Activated CD8-positive, alpha-beta memory T cell treated with anti-CD3 and anti-CD28 coated beads for 36 hours (primary cell): ENCODE data around the gene PLAC8. TPM values are rescaled to one million over a fixed set of nuclear protein-coding genes. Genes with fewer than 3 reads are reported as not detected.

Experiments used
- CTCF ChIA-PET: fragments of 350-600 bp; sonication (Branson Sonifier 250); formaldehyde crosslinking; loops from one replicate; lab custom pipeline; 2021; ENCODE audit warnings: antibody characterized with exemption; lab: Charles Lee
- POLR2A ChIA-PET: fragments of 350-600 bp; sonication (Branson Sonifier 250); formaldehyde crosslinking; loops from one replicate; lab custom pipeline; 2021; ENCODE audit warnings: antibody characterized with exemption; lab: Charles Lee
- total RNA-seq, 2 experiments: library from RNA; stranded (reverse); gene quantifications; one replicate each; pipeline ENCODE4 v1.2.3, GENCODE V29; 2021

PLAC8 gene
- total RNA-seq, 2 experiments from 2014 or later, result 14.0 to 14.5 TPM

GRCh38 chr4:83115000-83115399 lies 471 bp upstream of the PLAC8 start:
- POLR2A ChIA-PET, result no interaction called here
- CTCF ChIA-PET, result no interaction called here

DNA sequence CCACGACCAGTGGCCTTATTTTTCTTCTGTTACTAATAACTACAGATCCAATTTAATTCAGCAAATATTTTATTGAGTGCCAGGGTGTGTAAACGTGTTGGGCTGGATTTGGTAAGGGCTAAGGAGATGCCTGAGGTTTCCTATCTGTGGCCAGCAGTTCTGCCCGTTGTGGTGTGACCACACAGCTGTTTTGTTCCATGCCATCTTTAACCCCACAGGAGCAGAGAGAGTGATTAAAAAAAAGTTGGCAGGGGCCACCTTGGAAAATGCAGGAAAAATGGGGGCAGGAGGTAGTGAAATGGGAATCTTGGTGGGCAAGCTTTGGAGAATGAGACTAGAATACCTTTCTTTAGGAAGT lies 1.1 kb downstream of the PLAC8 start:
- ChIA-PET POLR2A (interaction anchor here (1.2 to 1.3 kb wide), 2 partner anchors 15 to 78 kb away, joined by 3 to 4 read pairs; partner anchors contain the start of gene COPS4), CTCF (interaction anchor here (1.0 to 1.4 kb wide), 3 partner anchors 39 to 244 kb away, joined by 3 to 5 read pairs (median 3); no protein-coding TSS in a partner anchor)

DNA sequence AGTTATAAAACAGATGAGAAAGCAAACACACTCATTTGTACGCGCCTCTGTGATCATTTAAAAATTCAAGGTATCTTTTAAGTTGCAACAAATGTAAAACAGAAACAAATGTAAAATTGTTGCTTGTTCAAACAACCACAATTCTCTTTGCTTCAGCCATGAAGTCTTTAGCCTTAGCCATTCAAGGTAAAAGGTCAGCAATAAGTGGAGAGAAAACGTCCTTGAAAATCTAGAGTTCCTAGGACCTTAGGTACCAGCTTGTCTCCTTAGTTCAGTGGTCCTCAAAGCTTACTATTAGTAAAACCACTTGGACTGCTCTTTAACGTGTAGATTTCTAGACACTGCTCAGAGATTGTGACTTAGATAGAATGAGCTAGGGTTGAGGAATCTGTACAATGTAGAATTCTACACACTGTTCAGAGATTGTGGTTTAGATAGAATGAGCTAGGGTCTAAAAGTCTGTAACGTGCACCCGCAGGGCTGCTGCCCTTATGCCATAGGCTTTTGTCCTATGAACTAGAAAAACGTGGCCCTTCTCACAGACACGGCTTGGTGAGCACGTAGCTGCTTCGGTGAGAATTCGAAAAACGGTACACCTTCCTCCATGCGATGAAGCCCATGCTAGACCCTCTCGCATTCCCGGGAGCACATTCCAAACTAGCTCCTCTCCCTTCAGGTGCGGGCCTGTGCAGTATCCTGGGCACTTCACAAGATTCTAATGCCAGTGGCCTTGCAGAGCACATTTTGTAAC lies 1.7 kb downstream of the PLAC8 start:
- ChIA-PET CTCF (interaction anchor here (0.9 to 1.4 kb wide), 5 partner anchors 24 to 244 kb away, joined by 3 to 5 read pairs (median 3); no protein-coding TSS in a partner anchor), POLR2A (interaction anchor here (0.9 to 1.3 kb wide), 3 partner anchors 14 to 244 kb away, joined by 3 to 4 read pairs (median 3); partner anchors contain the start of gene COPS4)

DNA sequence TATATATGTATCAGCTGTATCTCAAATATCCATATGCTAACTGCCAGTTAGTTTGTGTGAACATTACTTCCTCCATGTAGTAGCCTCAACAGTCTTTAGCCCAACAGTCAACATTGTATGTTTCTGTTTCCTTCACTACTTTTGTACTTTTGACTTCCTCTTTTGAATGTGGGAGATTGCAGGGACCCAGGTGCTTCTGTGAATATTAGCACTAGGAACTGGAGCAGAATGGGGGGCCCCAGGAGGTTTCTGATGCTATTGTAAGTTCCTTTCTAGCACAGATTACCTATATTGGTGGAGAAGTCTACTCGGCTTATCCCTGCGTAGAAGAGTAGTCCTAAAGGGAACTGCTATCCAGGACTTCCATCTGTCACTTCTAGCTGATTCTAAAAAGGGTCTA lies 2.3 kb downstream of the PLAC8 start:
- CTCF ChIA-PET, result interaction anchor here (0.9 to 1.1 kb wide), 3 partner anchors 23 to 209 kb away, joined by 3 read pairs; no protein-coding TSS in a partner anchor

GRCh38 chr4:83111751-83112141 lies 2.8 kb downstream of the PLAC8 start:
- ChIA-PET CTCF (interaction anchor here (1.1 to 1.8 kb wide), 2 partner anchors 23 to 172 kb away, joined by 3 to 5 read pairs; no protein-coding TSS in a partner anchor), POLR2A (interaction anchor here (1.4 kb wide), 1 partner anchor 106 kb away, joined by 4 read pairs; no protein-coding TSS in a partner anchor)

More for the DNA sequence above, 2.3 kb downstream of the PLAC8 start:
- POLR2A ChIA-PET, result interaction anchor here (0.9 to 1.4 kb wide), 4 partner anchors 14 to 245 kb away, joined by 3 to 4 read pairs (median 4); partner anchors contain the start of gene COPS4

DNA sequence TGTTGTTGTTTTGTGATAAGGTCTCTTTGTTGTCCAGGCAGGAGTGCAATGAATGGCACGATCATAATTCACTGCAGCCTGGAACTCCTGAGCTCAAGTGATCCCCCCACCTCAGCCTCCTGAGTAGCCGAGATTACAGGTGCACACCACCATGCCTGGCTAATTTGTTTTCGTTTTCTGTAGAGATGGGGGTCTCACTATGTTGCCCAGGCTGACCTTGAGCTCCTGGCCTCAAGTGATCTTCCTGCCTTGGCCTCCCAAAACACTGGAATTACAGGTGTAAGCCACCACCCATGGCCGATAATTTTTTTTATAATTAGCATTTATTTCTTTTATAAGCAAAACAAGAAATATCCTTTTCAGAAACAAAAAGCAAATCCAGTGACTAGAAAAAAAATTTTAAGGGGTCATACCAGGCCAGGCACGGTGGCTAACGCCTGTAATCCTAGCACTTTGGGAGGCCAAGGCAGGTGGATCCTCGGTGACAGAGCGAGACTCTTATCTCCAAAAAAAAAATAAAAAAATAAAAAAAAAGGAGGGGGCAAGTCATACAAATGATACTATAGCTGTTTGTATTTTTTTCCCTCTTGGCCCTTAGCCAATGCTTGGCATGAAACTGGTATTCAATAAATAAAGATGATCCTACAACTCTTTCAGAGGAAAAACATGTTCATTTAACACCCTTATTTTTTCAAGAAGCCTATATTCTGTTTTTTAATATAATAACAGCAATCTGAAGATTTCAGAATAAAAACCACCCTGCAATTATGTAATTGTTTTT lies 3.4 kb downstream of the PLAC8 start:
- ChIA-PET CTCF (interaction anchor here (1.1 to 1.8 kb wide), 3 partner anchors 35 to 173 kb away, joined by 5 to 9 read pairs (median 5); no protein-coding TSS in a partner anchor), POLR2A (interaction anchor here (0.8 to 1.4 kb wide), 4 partner anchors 37 to 173 kb away, joined by 4 read pairs; partner anchors contain the start of gene COPS4)

- ChIA-PET CTCF (interaction anchor here (0.6 to 1.8 kb wide), 6 partner anchors 13 to 173 kb away, joined by 3 to 9 read pairs (median 4); no protein-coding TSS in a partner anchor), POLR2A (interaction anchor here (0.6 to 1.3 kb wide), 6 partner anchors 9 to 688 kb away, joined by 3 to 4 read pairs (median 4); partner anchors contain the start of gene COPS4)
Observed at GRCh38 chr4:83110223-83110945, 4.1 kb downstream of the PLAC8 start.

DNA sequence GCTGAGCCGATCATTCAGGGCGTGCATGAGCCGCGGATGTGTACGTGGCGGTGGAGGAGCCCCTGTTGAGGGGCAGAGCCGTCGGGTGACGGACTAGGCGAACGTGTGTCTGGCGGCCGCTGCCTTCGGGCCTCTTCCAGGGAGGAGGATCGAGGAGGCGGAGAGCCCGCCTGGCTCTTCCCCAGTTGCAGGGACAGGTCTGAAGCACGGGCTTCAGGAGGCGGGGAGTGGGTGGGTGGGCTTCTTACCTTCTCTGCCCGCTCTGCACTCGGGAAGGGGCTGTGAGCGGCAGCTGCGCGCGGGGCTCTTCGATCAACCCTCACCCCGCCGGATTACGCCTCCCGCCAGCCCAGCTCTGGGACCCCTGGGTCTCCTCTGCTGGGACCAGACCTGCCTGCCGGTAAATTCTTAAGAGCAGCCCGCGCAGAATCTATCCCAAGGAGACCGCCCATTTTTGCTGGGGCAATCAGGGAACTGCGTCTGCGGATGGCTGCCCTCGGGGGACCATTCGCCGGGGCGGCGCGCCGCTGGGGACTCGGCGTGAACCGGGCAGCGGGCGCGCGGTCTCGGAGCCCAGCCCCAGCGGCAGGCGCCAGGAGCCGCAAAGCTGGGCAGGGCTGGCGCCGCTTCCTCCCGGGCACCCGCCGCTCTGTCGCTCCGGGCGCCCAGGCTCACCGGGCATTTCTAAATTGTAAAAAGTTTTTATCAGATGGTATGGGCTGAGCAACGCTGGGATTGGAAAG lies 4.9 kb downstream of the PLAC8 start:
- CTCF ChIA-PET, result interaction anchor here (0.6 to 1.8 kb wide), 6 partner anchors 13 to 174 kb away, joined by 3 to 9 read pairs (median 4); no protein-coding TSS in a partner anchor
- POLR2A ChIA-PET, result interaction anchor here (0.6 to 1.4 kb wide), 6 partner anchors 8 to 688 kb away, joined by 3 to 4 read pairs (median 4); partner anchors contain the start of gene COPS4

DNA sequence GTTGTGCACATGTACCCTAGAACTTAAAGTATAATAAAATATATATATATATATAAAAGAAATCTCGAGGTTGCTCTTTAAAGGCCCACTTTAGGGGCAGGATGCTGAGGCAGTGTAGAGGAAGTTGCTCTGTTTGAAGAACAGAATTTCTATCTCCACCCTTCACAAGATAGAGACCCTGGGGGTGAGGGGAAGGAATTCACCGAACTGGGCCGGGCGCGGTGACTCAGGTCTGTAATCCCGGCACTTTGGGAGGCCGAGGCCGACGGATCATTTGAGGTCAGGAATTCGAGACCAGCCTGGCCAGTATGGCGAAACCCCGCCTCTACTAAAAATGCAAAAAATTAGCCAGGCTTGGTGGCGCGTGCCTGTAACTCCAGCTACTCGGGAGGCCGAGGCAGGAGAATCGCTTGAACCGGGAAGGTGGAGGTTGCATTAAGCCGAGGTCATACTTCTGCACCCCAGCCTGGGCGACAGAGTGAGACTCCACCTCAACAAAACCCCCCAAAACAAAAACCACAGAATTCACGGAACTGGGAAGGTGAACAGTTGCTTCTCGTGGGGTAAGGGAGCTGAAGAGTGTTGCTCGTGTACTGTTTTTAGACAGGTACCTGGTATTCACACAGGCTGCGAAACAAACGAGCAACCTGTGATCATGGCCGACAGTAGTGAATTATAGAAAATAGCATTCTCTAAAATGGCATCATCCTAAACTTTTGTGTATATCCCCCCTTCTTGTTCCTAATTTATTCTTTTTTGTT lies 6.2 kb downstream of the PLAC8 start:
- ChIA-PET CTCF (no interaction called here), POLR2A (interaction anchor here (1.1 to 1.4 kb wide), 2 partner anchors 73 to 208 kb away, joined by 3 to 4 read pairs; partner anchors contain the start of gene COPS4)

GRCh38 chr4:83107631-83108030 lies 6.9 kb downstream of the PLAC8 start:
- ChIA-PET POLR2A (interaction anchor here (0.6 kb wide), 1 partner anchor 146 kb away, joined by 4 read pairs; no protein-coding TSS in a partner anchor), CTCF (interaction anchor here (0.6 to 0.9 kb wide), 2 partner anchors 173 to 177 kb away, joined by 3 to 4 read pairs; partner anchors contain the start of gene COQ2)

DNA sequence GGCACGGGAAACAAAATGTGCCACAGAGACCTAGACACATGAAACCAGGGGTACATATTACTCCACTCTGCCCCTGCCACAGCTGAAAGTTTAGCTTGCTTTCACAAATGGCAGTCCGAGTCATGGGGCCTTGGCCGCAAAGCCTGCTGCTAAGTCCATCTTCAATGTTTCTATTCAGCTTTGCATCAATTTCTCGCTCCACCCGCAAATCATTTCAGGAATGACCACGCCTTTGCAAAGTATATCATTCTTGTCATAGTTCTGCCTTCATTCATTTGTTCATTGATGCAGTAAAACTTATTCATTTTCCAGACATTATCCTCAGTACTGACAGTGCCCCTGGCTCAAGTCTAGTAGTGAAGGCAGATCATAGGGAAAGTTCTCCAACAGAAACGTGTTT lies 9.5 kb downstream of the PLAC8 start:
- ChIA-PET CTCF (no interaction called here), POLR2A (no interaction called here)

DNA sequence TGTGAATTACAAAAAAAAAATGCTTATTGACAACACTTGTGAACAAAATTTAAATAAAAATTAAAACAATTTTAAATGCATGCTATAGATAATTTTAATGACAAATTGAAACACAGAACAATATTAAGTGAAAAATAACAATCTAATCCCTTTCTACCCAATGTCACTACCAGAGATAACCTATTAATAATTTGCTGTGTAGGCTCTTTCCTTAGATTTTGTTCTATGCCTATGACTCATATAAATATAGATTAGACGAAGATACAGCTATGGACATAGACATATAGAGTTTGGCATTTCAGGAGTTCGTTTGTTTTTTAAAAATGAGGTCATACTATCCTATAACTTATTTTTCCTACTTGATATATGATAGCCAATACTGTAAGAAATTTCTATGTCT lies 18.1 kb downstream of the PLAC8 start:
- ChIA-PET POLR2A (interaction anchor here (0.6 kb wide), 1 partner anchor 121 kb away, joined by 3 read pairs; no protein-coding TSS in a partner anchor), CTCF (interaction anchor here (0.6 to 1.5 kb wide), 2 partner anchors 35 to 88 kb away, joined by 3 read pairs; no protein-coding TSS in a partner anchor)

DNA sequence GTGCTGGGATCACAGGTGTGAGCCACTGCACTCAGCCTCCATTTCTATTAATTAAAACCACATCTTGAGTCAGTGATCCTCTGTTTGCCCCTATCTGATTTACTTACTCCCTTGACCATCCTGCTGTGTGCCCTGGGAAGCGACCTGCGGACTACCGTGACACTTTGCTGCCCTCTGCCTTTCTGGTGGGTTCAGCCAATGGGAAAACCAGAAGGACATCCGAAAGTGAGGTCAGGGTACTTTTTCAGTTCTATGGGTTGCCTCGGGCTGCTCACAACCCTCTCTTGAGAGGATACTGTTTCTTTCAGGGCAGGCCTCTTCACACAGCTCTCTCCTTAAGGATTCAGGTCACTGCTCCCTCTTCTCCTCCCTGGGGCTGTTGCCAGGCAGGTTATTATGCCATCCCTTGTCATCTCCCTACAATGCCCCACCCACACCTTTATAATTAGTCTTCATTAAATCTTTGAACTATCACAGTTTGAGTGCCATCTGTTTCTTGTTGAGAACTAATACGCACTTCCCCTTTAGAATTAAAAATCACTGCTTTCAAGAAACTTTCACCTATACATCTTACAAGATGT lies 21.4 kb downstream of the PLAC8 start:
- POLR2A ChIA-PET, result no interaction called here
- CTCF ChIA-PET, result no interaction called here

DNA sequence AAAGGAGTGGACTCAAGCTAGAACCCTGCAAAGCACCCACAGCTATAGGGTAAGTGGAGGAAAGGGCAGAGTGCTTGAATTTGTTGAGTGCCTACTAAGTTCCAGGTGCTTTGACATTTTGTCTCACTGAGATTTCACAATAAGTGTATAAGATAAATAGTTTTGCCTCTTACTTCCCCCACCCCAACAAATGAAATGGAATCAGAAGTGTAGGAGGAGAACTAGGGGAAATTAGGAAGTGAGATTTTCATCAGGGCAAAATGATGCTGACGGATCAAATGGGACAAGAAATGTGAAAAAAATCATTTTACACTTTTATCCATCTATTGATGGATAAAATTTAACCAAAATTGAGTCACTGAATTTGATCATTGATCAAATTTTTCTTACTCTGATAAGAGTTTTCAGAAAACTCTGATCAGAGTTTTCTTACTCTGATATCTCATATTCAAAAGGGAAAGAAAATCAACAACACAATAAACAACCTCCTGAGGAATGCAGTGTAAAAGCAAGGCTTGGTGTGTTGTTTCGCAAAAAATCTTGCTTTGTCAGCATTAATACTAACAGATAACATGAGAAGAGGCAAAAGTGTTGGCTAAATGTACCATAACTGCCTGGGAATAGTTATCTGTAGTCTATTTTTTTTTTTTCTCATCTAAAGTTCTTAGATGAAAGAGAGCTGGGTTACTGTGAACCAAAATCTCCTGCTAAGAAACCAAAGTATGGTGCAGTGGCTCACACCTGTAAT lies 24.9 kb downstream of the PLAC8 start:
- CTCF ChIA-PET, result no interaction called here
- POLR2A ChIA-PET, result no interaction called here

GRCh38 chr4:83084956-83085355 lies 29.6 kb downstream of the PLAC8 start:
- POLR2A ChIA-PET, result interaction anchor here (1.5 kb wide), 1 partner anchor 11 kb away, joined by 8 read pairs; no protein-coding TSS in a partner anchor
- CTCF ChIA-PET, result interaction anchor here (1.7 kb wide), 1 partner anchor 11 kb away, joined by 10 read pairs; no protein-coding TSS in a partner anchor
